HG03196 (cell line): Measurements from ENCODE around the gene TMEM132D.

Experiments used
- ATAC-seq: cut with Tn5 transposase; IDR thresholded peaks from one replicate; pipeline ENCODE4 v1.9.1; 2021; ENCODE audit not compliant: unreplicated experiment

The TMEM132D gene

GRCh38 chr12:129138776-129139175 is 765.0 kb downstream of the TMEM132D start:
- ATAC-seq, result no peak

DNA sequence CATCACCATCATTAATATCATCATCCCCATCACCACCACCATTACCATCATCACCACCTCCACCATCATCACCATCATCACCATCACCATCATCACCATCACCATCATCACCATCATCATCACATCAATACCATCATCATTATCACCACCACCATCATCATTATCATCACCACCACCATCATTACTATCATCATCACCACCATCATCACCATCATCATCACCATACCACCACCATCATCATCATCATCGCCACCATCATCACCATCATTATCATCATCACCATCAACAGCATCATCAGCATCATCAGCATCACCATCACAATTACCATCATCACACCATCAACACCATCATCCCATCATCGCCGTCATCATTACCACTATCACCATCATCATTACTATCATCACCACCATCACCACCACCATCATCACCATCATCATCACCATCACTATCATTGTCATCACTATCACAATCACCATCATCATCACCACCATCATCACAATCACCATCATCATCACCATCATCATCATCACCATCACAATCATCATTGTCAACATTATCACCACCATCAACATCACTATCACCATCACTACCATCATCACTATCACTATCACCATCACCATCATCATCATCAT is 767.0 kb downstream of the TMEM132D start:
- ATAC-seq, result no peak

GRCh38 chr12:129127771-129128170 is 776.1 kb downstream of the TMEM132D start:
- ATAC-seq, result no peak

GRCh38 chr12:129127211-129127610 is 776.6 kb downstream of the TMEM132D start:
- no peak for ATAC-seq

DNA sequence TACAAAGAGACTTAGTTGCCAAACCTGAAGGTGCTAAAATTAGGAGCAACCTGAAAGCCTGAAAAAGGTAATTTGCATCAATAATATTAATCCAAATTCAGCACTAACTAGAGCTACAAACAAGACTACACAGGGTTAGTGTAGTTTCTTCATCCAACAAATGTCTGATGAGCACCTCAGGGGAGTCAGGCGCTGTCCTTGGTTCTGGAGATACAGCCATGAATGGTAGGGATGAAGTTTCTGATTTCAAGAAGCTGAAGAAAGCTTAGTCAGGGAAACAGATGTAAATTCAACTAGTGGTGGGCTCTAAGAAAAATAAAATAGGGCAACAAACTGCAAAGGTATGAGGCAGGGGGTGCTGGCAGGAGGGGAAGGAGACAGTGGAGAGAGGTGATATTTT is 784.3 kb downstream of the TMEM132D start:
- ATAC-seq, result no peak

DNA sequence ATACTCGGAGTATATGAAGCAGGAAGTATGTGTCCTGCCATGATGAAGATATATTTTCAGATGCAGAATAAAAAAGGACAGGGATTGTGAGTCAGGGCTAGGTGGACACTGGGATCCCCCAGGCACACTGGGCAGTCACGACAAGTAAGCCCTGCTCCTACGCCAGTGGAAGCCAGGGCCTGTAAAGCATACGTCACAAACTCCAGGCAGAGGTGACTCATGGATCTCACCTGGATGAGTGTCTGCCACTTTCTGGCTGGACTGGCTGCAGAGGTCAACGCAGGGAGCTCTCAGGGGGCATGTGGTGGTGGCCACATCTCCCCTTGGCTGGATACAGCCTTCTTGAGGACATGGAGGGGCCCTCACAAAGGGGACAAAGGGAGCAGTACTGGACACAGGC is 788.3 kb downstream of the TMEM132D start:
- no peak for ATAC-seq

GRCh38 chr12:129110575-129110974 is 793.2 kb downstream of the TMEM132D start:
- no peak for ATAC-seq

DNA sequence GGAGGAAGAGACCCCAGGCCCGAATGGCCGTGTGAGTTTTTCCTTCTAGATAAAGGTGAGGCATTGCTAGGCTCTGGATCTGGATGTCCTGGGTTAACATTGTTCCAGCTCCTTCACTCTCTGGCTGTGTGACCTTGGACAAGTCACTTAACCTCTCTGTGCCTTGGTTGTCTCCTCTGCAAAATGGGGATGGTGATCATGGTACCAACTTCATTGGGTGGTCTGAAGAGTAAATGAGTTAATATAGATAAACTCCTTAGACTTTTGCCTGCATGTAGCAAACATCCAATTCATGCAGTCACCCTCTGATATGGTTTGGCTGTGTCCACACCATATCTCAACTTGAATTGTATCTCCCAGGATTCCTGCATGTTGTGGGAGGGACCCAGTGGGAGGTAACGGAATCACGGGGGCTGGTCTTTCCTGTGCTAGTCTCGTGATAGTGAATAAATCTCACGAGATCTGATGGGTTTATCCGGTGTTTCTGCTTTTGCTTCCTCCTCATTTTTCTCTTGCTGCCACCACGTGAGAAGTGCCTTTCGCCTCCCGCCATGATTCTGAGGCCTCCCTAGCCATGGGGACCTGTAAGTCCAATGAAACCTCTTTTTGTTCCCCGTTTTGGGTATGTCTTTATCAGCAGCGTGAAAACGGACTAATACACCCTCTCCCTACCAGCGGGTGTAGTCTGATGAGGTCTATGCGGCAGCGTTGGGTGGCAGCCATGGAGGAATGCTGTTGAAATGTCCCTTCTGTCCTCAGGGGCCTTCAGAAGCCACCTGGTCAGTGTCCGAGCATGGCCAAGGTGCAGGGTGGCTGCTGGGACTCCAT is 794.4 kb downstream of the TMEM132D start:
- ATAC-seq, result no peak

DNA sequence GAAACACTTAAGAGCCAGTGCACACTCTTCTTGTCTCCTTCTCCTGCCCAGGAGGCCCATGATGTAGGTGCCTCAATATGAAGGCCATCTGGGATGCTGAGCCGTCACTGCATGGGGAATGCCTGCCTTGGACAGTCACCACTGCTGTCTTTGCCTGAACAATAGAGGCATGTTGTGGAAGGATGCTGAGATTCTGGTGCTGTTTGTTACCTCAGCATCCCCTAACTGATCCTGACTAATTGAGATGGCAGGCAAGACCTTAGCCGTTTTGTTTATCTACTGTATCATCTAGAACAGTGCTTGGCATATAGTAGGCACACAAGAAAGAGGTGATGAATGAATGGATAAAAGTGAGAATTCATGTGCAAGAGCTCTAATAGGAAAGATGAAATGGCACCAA is 797.1 kb downstream of the TMEM132D start:
- ATAC-seq, result no peak

- no peak for ATAC-seq
Measured at GRCh38 chr12:129103231-129103630, 800.6 kb downstream of the TMEM132D start.

DNA sequence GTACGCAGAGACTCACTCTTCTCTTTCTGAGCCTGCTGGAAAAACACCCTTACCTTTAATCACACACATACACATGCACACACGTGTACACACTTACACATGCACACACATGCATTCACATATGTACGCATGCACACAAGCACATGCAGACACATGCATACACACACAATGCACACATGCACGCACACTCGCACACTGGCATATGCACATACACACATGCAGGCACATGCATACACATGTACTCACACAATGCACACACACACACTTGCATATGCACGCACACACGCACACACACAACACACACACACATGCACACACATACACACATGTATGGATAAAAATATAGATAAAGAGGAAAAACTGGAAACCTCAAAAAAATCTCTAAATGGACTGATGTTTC is 801.6 kb downstream of the TMEM132D start:
- ATAC-seq, result no peak

- no peak for ATAC-seq
Measured at GRCh38 chr12:129101816-129102215, 802.0 kb downstream of the TMEM132D start.

- ATAC-seq, result no peak
Measured at GRCh38 chr12:129101404-129101803, 802.4 kb downstream of the TMEM132D start.

DNA sequence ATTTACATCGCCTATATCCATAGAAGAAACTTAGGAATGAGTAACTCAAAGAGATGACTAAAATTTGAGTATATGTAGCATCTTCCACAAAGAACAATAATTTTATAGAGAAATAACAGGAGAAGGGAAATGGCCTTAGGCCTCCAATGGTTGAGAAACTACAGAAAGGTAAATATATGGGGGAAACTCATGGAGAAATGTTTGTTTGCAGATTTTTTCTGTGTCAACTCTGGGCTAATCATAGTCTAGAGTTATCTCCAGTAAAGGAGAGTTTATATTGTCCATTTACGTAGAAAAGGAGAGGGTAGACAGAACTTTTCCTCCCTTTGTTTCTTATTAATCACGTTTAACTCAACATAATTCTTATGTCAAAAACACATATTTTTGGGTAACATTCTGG is 806.4 kb downstream of the TMEM132D start:
- ATAC-seq, result no peak

GRCh38 chr12:129096968-129097367 is 806.9 kb downstream of the TMEM132D start:
- ATAC-seq, result no peak

GRCh38 chr12:129096184-129096583 is 807.6 kb downstream of the TMEM132D start:
- ATAC-seq, result no peak

DNA sequence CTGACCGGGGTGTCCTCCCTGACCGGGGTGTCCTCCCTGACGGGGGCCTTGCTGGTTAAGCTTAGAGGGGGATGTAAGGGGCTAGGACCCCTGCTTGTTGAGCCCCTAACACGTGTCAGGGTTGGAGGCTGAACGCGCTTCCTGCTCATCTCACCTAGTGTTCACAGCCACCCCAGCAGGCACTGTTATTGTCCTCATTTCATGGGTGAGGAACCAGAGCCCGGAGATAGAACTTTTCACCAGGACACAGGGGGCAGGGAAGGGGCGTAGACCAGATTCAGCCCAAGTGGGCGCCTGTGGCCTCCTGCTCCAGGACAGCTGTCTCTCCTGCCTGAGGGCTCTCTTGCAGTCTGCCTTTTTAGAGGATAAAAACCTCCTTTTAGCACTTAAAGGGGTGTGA is 814.2 kb downstream of the TMEM132D start:
- ATAC-seq, result no peak

DNA sequence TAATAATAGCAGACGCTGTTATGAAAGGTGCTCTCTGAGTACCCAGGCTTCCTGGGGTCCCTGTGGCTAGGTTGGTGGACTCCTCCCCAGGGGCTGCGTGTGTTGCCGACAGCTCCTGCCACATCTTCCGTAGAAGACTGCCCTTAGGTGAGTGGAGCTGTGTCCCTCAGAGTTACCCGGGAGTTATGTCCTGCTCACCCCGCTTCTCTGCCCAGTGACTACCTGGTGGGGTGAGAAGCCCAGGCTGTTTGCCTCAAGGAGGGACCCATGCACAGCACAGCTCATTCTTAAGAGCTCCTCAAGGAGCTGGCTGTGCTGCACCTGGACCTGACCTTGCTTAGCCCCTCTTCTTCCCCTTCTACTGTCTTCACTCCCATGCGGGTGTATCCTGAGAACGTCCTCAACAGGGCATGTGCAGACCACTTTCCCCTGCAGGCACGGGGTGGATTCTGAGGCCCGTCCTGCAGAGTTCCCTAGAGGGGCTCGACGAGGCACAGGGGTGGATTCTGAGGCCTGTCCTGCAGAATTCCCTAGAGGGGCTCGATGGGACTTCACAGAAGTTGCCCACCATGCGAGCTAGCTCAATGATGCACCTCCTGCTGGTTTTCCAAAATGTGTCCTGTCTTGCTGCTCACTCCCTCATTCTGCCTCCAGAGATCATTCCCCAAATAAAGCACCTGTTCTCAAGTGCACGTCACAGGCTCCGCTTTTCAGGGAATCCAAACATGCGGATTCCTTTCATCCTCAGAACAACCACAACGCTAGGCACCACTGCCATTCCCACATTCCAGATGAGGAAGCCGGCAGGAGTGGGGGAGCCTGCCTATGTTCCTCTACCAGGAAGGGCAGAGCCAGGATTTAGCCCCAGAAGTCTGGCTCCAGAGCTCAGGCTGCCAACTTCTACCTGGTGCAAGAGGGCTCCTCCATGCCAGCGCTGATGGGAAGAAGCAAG is 818.7 kb downstream of the TMEM132D start:
- ATAC-seq, result no peak

GRCh38 chr12:129083121-129083840 is 820.5 kb downstream of the TMEM132D start:
- ATAC-seq, result no peak

- ATAC-seq, result no peak
Measured at GRCh38 chr12:129082441-129082840, 821.4 kb downstream of the TMEM132D start.

DNA sequence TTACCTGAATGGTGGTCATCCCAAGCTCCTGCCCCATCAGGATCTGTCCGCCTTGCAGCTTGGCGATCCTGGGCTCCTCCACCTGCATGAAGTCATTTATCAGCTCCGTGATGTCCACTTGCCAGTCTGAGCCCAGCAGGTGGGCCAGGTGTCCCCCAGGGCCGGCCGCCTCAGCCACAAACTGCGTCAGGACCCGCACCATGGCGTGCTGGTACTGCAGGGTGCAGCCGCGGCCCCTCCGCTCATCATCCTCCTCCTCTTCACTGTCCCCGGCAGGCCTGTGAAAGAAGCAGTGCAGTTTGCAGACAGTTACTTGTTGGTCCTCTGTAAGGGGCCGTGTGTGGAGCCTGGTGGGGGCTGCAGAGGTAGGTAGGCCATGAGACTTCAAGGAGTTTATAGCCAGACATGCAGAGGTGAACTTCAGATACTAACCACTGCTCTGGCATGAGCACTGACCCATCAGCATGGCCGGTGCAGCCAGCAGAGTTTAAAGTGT is 822.0 kb downstream of the TMEM132D start:
- no peak for ATAC-seq
